ENCODE measurements around the gene ZFYVE21. TPM values are rescaled to one million over a fixed set of nuclear protein-coding genes. Genes with fewer than 3 reads are reported as not detected.

ZFYVE21 gene
- total and polyA plus RNA-seq, 2 donors (not counting 1 experiment from before 2014, with no cell fraction given) = 84.9 to 94.5 TPM

DNA sequence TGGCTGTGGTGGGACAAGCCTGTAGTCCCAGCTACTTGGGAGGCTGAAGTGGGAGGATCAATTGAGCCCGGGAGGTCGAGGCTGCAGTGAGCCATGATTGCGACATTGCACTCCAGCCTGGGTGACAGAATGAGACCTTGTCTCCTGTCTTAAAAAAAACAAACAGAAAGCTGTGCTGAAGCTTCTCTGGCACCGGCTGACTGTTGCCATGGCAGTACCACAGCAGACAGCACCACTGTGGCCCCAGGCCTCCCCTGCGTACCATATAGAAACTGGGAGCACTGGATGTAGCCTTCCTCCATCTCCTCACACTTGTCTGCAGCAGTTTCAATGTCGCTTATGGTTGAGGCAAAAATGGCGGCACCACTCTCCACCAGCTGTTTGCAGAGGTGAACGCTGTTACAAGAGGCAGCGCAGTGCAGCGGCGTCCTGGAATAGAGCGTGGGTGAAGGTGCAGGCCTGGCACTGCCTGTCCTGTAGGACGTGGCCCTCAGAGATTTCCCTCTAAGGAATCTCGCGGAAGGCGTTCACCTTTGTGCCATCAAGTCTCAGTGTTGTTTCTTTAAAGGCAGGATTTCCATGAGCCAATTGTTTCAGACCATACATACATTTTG is 21.9 kb downstream of the ZFYVE21 start:
- no peaks in the 10 kb centered on the region for H3K9me3 ChIP-seq (ENCODE audit: control insufficient read depth, insufficient read depth, low read depth, low read length)
- no peaks in the 10 kb centered on the region for H4K20me1 ChIP-seq (ENCODE audit: control insufficient read depth, extremely low read depth, insufficient read depth, low read length)
- H3K79me2 ChIP-seq (ENCODE audit: control insufficient read depth, insufficient read depth, low read length) = no peaks in the 10 kb centered on the region
- H3K9ac ChIP-seq (ENCODE audit: insufficient read depth, low read length) = no peak overlapping the region
- TF ChIP-seq EZH2 (IDR thresholded peaks at IDR 0.05; ENCODE audit: low read length, missing control alignments) = no peak
- TF ChIP-seq, protein P1, sequence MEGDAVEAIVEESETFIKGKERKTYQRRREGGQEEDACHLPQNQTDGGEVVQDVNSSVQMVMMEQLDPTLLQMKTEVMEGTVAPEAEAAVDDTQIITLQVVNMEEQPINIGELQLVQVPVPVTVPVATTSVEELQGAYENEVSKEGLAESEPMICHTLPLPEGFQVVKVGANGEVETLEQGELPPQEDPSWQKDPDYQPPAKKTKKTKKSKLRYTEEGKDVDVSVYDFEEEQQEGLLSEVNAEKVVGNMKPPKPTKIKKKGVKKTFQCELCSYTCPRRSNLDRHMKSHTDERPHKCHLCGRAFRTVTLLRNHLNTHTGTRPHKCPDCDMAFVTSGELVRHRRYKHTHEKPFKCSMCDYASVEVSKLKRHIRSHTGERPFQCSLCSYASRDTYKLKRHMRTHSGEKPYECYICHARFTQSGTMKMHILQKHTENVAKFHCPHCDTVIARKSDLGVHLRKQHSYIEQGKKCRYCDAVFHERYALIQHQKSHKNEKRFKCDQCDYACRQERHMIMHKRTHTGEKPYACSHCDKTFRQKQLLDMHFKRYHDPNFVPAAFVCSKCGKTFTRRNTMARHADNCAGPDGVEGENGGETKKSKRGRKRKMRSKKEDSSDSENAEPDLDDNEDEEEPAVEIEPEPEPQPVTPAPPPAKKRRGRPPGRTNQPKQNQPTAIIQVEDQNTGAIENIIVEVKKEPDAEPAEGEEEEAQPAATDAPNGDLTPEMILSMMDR (conservative IDR thresholded peaks at IDR 0.05 in 1 of 2, IDR thresholded peaks at IDR 0.05 in 1 of 2; ENCODE audit: low read depth in 1 of 2, low read length in 2 of 2) = no peak
- peaks cover 6% of the 10 kb centered on the region for H3K36me3 ChIP-seq (ENCODE audit: control insufficient read depth, insufficient read depth, low read length)
- no peak for DNase-seq (ENCODE audit: low read depth in 2 of 2)
- H2AFZ ChIP-seq (ENCODE audit: low read length) = no peak overlapping the region
- H3K4me2 ChIP-seq (ENCODE audit: extremely low read depth, insufficient read depth, low read length) = no peak overlapping the region
- H3K4me3 ChIP-seq (replicated peaks in 1 of 4; ENCODE audit: control extremely low read depth in 1 of 4, insufficient read depth in 1 of 4, low read depth in 3 of 4, low read length in 4 of 4) = no peak overlapping the region
- H3K4me1 ChIP-seq (ENCODE audit: control insufficient read depth, extremely low read depth, insufficient read depth, low read length) = peaks cover 2% of the 10 kb centered on the region
- no peaks in the 10 kb centered on the region for H3K27me3 ChIP-seq (ENCODE audit: control insufficient read depth, insufficient read depth, low read length)
- no peak overlapping the region for H3K27ac ChIP-seq (ENCODE audit: insufficient read depth, low read length)

- Histone ChIP-seq H3K4me1 (ENCODE audit: control insufficient read depth, extremely low read depth, insufficient read depth, low read length) (peaks cover 2% of the 10 kb centered on the region), H2AFZ (ENCODE audit: low read length) (no peak overlapping the region), H3K9me3 (ENCODE audit: control insufficient read depth, insufficient read depth, low read depth, low read length) (no peaks in the 10 kb centered on the region), H3K36me3 (ENCODE audit: control insufficient read depth, insufficient read depth, low read length) (peaks cover 2% of the 10 kb centered on the region), H3K9ac (ENCODE audit: insufficient read depth, low read length) (no peak overlapping the region), H3K27ac (ENCODE audit: insufficient read depth, low read length) (no peak overlapping the region), H3K4me2 (ENCODE audit: extremely low read depth, insufficient read depth, low read length) (no peak overlapping the region), H4K20me1 (ENCODE audit: control insufficient read depth, extremely low read depth, insufficient read depth, low read length) (no peaks in the 10 kb centered on the region), H3K79me2 (ENCODE audit: control insufficient read depth, insufficient read depth, low read length) (no peaks in the 10 kb centered on the region), H3K4me3 (replicated peaks in 1 of 4; ENCODE audit: control extremely low read depth in 1 of 4, insufficient read depth in 1 of 4, low read depth in 3 of 4, low read length in 4 of 4) (no peak overlapping the region), H3K27me3 (ENCODE audit: control insufficient read depth, insufficient read depth, low read length) (no peaks in the 10 kb centered on the region)
- TF ChIP-seq, protein P1 (conservative IDR thresholded peaks at IDR 0.05 in 1 of 2, IDR thresholded peaks at IDR 0.05 in 1 of 2; ENCODE audit: low read depth in 1 of 2, low read length in 2 of 2) = no peak
- TF ChIP-seq EZH2 (IDR thresholded peaks at IDR 0.05; ENCODE audit: low read length, missing control alignments) = no peak
- DNase-seq (ENCODE audit: low read depth in 2 of 2) = peak in 1 of 2 donors; percentile 42
These were observed 22.6 kb downstream of the ZFYVE21 start for GRCh38 chr14:103738166-103738565.

DNA sequence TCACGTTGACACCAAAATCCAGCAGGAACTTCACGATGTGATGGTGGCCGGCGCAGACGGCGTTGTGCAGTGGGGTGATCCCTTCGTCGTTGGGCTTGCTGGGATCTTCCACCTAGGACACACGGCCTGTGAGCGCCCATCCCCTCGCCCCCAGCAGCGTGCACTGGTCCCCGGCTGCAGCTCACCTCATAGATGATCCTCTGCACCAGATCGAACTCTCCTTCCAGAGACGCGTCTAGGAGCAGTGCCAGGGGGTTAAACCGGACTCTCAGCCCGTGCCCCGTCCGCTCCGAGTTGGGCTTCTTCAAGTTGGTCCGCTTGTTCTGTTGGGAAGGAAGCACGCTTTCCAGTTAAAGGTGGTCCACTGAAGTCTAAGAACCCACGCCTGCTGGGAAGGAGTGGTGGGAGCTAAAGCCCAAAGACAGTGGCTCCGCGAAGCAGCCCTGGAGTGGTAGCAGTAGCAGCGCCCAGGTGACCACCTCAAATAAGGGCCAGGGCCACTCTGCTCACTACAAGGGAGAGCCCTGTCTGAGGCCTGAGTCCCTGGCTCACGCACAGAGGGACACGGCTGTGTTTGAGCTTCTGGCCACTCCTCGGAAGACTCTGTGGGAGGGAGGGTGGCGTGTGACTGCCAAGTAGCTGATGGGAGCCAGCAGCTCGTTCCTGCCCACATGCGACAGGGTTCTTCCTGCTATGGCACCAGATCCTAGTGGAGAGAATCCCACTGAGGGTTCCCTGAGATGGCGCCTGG is 23.3 kb downstream of the ZFYVE21 start:
- no peaks in the 10 kb centered on the region for H4K20me1 ChIP-seq (ENCODE audit: control insufficient read depth, extremely low read depth, insufficient read depth, low read length)
- H3K79me2 ChIP-seq (ENCODE audit: control insufficient read depth, insufficient read depth, low read length) = no peaks in the 10 kb centered on the region
- no peaks in the 10 kb centered on the region for H3K9me3 ChIP-seq (ENCODE audit: control insufficient read depth, insufficient read depth, low read depth, low read length)
- no peak overlapping the region for H3K4me2 ChIP-seq (ENCODE audit: extremely low read depth, insufficient read depth, low read length)
- no peak overlapping the region for H2AFZ ChIP-seq (ENCODE audit: low read length)
- no peak for TF ChIP-seq EZH2 (IDR thresholded peaks at IDR 0.05; ENCODE audit: low read length, missing control alignments)
- TF ChIP-seq, protein P1 (conservative IDR thresholded peaks at IDR 0.05 in 1 of 2, IDR thresholded peaks at IDR 0.05 in 1 of 2; ENCODE audit: low read depth in 1 of 2, low read length in 2 of 2) = no peak
- H3K4me1 ChIP-seq (ENCODE audit: control insufficient read depth, extremely low read depth, insufficient read depth, low read length) = peaks cover 2% of the 10 kb centered on the region
- no peak overlapping the region for H3K27ac ChIP-seq (ENCODE audit: insufficient read depth, low read length)
- H3K27me3 ChIP-seq (ENCODE audit: control insufficient read depth, insufficient read depth, low read length) = no peaks in the 10 kb centered on the region
- H3K36me3 ChIP-seq (ENCODE audit: control insufficient read depth, insufficient read depth, low read length) = no peaks in the 10 kb centered on the region
- no peak overlapping the region for H3K9ac ChIP-seq (ENCODE audit: insufficient read depth, low read length)
- H3K4me3 ChIP-seq (replicated peaks in 1 of 4; ENCODE audit: control extremely low read depth in 1 of 4, insufficient read depth in 1 of 4, low read depth in 3 of 4, low read length in 4 of 4) = no peak overlapping the region
- no peak for DNase-seq (ENCODE audit: low read depth in 2 of 2)

Data from fibroblast of lung (primary cell).